Stomach (tissue), 9 donors: Measurements from ENCODE around the gene C16orf46. TPM values are rescaled to one million over a fixed set of nuclear protein-coding genes. Genes with fewer than 3 reads are reported as not detected.

Experiments
- DNase-seq, 2 donors: peaks; one replicate each; pipeline versions ENCODE4 v3.0.0 to v3.0.0-alpha.2; 2013 to 2019
- H3K27ac ChIP-seq, 5 donors: fragments of 200-600 bp in 4 of 5; sonication (generic) in 4 of 5; one replicate each; pipeline ENCODE4 v1.5.1; 2013 to 2019; ENCODE audit warnings: mild to moderate bottlenecking in 1 of 5, moderate library complexity in 1 of 5
- H3K27me3 ChIP-seq, 3 donors: fragments of 200-600 bp; sonication (generic); one replicate each; pipeline ENCODE4 v1.5.1; 2017 to 2019; ENCODE audit warnings: mixed run types in 1 of 3
- H3K36me3 ChIP-seq, 4 donors: fragments of 200-600 bp; sonication (generic); 1 replicate in 3 of 4; 2 replicates in 1 of 4; pipeline ENCODE4 v1.5.1; 2016 to 2019
- H3K4me1 ChIP-seq, 4 donors: fragments of 200-600 bp; sonication (generic); one replicate each; pipeline ENCODE4 v1.5.1; 2016 to 2019
- H3K4me3 ChIP-seq, 4 donors: fragments of 200-600 bp; sonication (generic) in 3 of 4; one replicate each; pipeline ENCODE4 v1.5.1; 2016 to 2019; ENCODE audit warnings: mild to moderate bottlenecking in 1 of 4
- H3K9me3 ChIP-seq, 4 donors: fragments of 200-600 bp; sonication (generic); one replicate each; pipeline ENCODE4 v1.5.1; 2016 to 2019
- CTCF ChIP-seq, 7 experiments: fragments of 450-650 bp in 4 of 7; fragments of 200-600 bp in 3 of 7; sonication (generic) in 3 of 7; IDR thresholded peaks; one replicate each; pipeline ENCODE4 v1.5.1; 2016 to 2019; ENCODE audit warnings: antibody characterized with exemption in 7 of 7, control low read depth in 2 of 7, mild to moderate bottlenecking in 1 of 7
- EP300 ChIP-seq: sonication (generic); formaldehyde crosslinking; IDR thresholded peaks from one replicate; pipeline ENCODE4 v1.6.1; 2017; ENCODE audit warnings: antibody characterized with exemption
- POLR2A ChIP-seq, 4 donors: fragments of 450-650 bp; IDR thresholded peaks; one replicate each; pipeline ENCODE4 v1.6.1; 2016; ENCODE audit warnings: antibody characterized with exemption in 4 of 4, control low read depth in 2 of 4, mild to moderate bottlenecking in 1 of 4, moderate library complexity in 1 of 4
- POLR2AphosphoS5 ChIP-seq, 3 donors: sonication (generic); formaldehyde crosslinking; IDR thresholded peaks; one replicate each; pipeline ENCODE4 v1.6.1; 2016; ENCODE audit warnings: antibody characterized with exemption in 3 of 3
- WGBS, 5 donors: extraction: QIAGEN DNeasy Blood & Tissue Kit in 3 of 5; methylation state at CpG; one replicate each; pipeline versions ENCODE4 v1.1.5 to v1.1.7; 2013 to 2018; 5-methylcytosine and 5-hydroxymethylcytosine counted together
- intact Hi-C: fragments of 100-400 bp; cut with DNase I; formaldehyde crosslinking; loops from one replicate; pipeline ENCODE4 v1.15.1; 2023; ENCODE audit warnings: low total_unique reads
- polyA plus RNA-seq, 3 donors: library from polyadenylated mRNA; stranded (reverse); fragments of 200-250 nt; gene quantifications; one replicate each; pipeline ENCODE4 v1.2.3, GENCODE V29; 2013
- total RNA-seq, 5 donors: library from RNA; depleted of rRNA; stranded (reverse); fragments of >200 nt; gene quantifications; one replicate each; pipeline versions ENCODE4 v1.1.0 to v1.2.3, GENCODE V29; 2014 to 2016
- donor health status: healthy with polysubstance abuse.
- donor health status: Bipolar disorder and iron deficiency.
- donor health status: healthy.

The C16orf46 gene
- total and polyA plus RNA-seq, 8 donors: 0.44 to 1.1 (median 0.62) TPM; not detected in 4

GRCh38 chr16:81076566-81077075 lies 417 bp downstream of the C16orf46 start:
- no peaks in the 10 kb centered on the region for H3K27me3 ChIP-seq
- H3K9me3 ChIP-seq: no peaks in the 10 kb centered on the region
- TF ChIP-seq POLR2A (IDR thresholded peaks at IDR 0.05): no peak
- TF ChIP-seq POLR2AphosphoS5 (IDR thresholded peaks at IDR 0.05): no peak
- TF ChIP-seq CTCF (IDR thresholded peaks at IDR 0.05): no peak
- TF ChIP-seq EP300: no peak
- peak overlapping the region; percentile 64 to 77 (median 66) for H3K4me3 ChIP-seq
- intact Hi-C loops: no loop called here
- peak; percentile 92 to 95 for DNase-seq
- H3K27ac ChIP-seq: peak overlapping the region; percentile 91 to 95 (median 94)
- H3K4me1 ChIP-seq: peaks cover 0 to 14% (median 9%) of the 10 kb centered on the region in 4 donors
- 0 to 1% (median 1%) methylated on average over 25 to 27 of the region's 27 CpGs for WGBS, 5 donors
- H3K36me3 ChIP-seq: peaks cover 0 to 6% (median 0%) of the 10 kb centered on the region in 4 donors

GRCh38 chr16:81073560-81074330 lies 3.3 kb downstream of the C16orf46 start:
- TF ChIP-seq CTCF (IDR thresholded peaks at IDR 0.05): no peak
- no peak for TF ChIP-seq POLR2A (IDR thresholded peaks at IDR 0.05)
- no peak for TF ChIP-seq EP300
- no peak for TF ChIP-seq POLR2AphosphoS5 (IDR thresholded peaks at IDR 0.05)
- Histone ChIP-seq H3K4me1 (peaks cover 0 to 14% (median 9%) of the 10 kb centered on the region in 4 donors), H3K9me3 (no peaks in the 10 kb centered on the region), H3K36me3 (no peaks in the 10 kb centered on the region), H3K4me3 (no peak overlapping the region), H3K27ac (no peak overlapping the region), H3K27me3 (no peaks in the 10 kb centered on the region)
- no peak for DNase-seq
- intact Hi-C loops: no loop called here
- 71 to 72% (median 71%) methylated on average over 5 of the region's 5 CpGs for WGBS, 5 donors

GRCh38 chr16:81071805-81072204 lies 5.2 kb downstream of the C16orf46 start:
- peaks cover 0 to 6% (median 3%) of the 10 kb centered on the region in 4 donors for H3K4me1 ChIP-seq
- no peaks in the 10 kb centered on the region for H3K27me3 ChIP-seq
- no peaks in the 10 kb centered on the region for H3K9me3 ChIP-seq
- H3K36me3 ChIP-seq: no peaks in the 10 kb centered on the region
- whole genome bisulfite sequencing, 5 donors: 75 to 81% (median 79%) methylated on average over 4 of the region's 4 CpGs
- no peak overlapping the region for H3K4me3 ChIP-seq
- DNase-seq: no peak
- intact Hi-C loops: no loop called here
- no peak overlapping the region for H3K27ac ChIP-seq
- TF ChIP-seq POLR2A (IDR thresholded peaks at IDR 0.05) (no peak), POLR2AphosphoS5 (IDR thresholded peaks at IDR 0.05) (no peak)

- intact Hi-C loops: no loop called here
- no peaks in the 10 kb centered on the region for H3K27me3 ChIP-seq
- H3K9me3 ChIP-seq: no peaks in the 10 kb centered on the region
- H3K27ac ChIP-seq: no peak overlapping the region
- H3K4me1 ChIP-seq: peaks cover 0 to under 1% (median 0%) of the 10 kb centered on the region in 4 donors
- TF ChIP-seq POLR2AphosphoS5 (IDR thresholded peaks at IDR 0.05) (no peak), EP300 (no peak), POLR2A (IDR thresholded peaks at IDR 0.05) (no peak), CTCF (IDR thresholded peaks at IDR 0.05) (no peak)
- no peak overlapping the region for H3K4me3 ChIP-seq
- H3K36me3 ChIP-seq: no peaks in the 10 kb centered on the region
- 73 to 84% (median 75%) methylated on average over 7 to 8 of the region's 8 CpGs for WGBS, 5 donors
- no peak for DNase-seq
Observed at GRCh38 chr16:81070979-81071378, 6.1 kb downstream of the C16orf46 start.

GRCh38 chr16:81069063-81069462 lies 8.0 kb downstream of the C16orf46 start:
- Histone ChIP-seq H3K4me3 (no peak overlapping the region), H3K9me3 (no peaks in the 10 kb centered on the region), H3K36me3 (no peaks in the 10 kb centered on the region), H3K27ac (no peak overlapping the region), H3K4me1 (no peaks in the 10 kb centered on the region), H3K27me3 (no peaks in the 10 kb centered on the region)
- TF ChIP-seq POLR2A (IDR thresholded peaks at IDR 0.05) (no peak), POLR2AphosphoS5 (IDR thresholded peaks at IDR 0.05) (no peak), EP300 (no peak), CTCF (IDR thresholded peaks at IDR 0.05) (no peak)
- 92 to 97% (median 94%) methylated on average over 4 of the region's 4 CpGs for WGBS, 5 donors
- intact Hi-C loops: no loop called here
- no peak for DNase-seq
